ENCODE data around the gene TPST2.

The TPST2 gene

DNA sequence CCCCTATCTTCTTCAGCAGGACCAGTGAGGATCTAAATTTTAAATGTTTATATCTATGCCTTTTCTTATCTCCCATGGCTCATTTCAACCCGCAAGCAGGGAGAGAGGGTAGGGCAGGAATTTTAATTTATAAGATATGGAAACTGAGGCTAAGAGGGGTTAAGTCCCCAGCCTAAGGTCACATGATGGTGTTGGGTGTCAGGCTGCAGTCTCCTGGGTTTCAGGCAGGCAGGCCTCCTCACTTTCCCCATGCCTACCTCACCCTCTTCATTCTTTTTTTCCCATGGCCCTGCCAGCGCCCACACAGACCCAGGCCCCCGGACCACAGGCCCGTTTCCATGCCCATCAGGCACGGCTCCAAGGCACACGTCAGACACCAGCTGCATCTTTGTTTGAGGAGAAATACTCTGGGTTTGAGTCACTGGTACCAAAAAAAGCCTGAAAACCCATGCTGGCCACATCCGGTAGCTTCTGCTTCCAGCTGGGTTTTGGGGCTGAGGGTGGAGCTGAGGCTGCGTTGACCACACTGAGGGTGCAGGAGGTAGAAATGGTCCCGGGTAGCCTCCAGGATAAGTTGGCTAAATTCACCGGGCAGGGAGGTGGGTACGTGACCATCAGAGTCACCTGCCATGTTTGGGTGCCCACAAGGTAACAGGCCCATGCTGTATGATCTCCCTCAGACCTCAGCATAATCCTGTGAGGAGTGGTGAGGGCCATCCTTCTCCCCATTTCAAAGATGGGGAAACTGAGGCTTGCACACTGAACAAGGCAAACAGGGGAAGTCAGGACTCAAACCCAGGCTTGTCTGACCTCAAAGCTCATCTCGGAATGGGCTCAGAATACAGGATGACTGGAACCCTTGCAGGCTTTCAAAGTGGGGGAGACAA is 20.4 kb upstream of the TPST2 start:
- no peak for DNase-seq

DNA sequence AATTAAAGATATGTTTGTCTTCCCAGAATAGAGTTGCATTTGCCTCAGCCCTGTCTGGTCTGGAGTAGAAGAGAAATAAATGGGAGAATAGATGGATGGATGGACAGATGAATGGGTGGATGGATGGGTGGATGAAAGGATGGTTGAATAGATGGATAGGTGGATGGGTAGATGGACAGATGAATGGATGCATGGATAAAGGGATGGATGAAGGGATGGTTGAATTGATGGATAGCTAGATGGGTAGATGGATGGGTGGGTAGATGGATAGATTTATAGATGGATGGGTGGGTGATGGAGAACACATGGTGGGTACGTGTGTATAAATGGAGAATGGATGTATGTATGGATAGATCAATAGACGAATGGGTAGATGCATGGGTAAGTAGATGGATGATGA is 19.4 kb upstream of the TPST2 start:
- no peak for DNase-seq

DNA sequence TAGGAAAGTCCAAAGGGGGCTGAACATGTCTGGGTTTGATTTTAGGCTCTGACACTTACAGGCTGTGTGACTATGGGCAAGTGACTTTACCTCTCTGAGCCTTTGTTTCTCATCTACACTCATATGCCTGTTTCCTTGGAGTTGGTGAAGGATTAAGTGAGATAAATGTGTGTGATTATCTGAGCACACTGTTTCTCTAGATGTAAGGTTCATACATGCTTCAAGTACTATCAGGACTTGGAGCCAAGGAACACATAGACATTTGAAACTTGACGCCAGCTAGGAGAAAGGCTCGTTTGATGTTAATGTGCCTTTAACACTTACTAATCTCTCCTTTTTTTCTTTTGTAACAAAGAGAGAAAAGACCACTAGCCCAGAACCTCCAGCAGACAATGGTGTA is 18.2 kb upstream of the TPST2 start:
- no peak for DNase-seq

DNA sequence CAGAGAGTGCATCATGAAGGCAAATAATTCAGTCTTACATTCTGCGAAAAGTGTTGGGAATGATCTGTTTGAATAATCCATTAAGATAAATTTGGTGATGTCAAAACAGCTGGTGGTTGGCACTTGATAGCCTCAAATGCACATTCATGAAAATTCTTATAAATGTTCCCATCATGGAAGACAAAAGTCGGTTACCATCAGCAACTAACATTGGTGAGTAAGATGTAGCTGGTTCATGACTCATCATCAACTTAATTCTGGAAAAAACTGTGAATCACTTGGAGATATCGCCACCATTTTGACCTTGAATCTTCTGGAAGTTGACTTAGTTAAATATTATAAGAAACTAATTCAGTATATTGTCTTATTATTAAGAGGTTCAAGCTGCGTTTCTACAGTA is 16.7 kb upstream of the TPST2 start:
- DNase-seq, result no peak

DNA sequence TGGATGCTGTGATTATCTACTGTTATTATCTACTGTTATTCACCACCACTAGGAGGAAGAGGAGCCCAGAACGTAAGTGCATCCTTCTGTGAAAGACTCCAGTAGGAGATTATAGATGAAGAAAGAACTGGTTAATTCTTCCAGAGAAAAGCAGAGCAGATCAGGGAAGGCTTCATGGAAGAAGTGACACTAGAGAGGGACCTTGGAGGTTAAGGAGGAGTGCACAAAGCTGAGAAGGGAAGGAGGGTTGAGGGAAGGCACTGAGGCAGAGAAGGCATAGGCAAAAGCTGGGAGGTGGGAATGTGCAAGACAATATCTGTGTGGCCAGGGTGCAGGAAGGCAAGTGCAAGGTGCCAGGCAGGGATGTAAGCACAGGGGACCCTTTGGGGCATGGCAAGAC is 14.4 kb upstream of the TPST2 start:
- no peak for DNase-seq

DNA sequence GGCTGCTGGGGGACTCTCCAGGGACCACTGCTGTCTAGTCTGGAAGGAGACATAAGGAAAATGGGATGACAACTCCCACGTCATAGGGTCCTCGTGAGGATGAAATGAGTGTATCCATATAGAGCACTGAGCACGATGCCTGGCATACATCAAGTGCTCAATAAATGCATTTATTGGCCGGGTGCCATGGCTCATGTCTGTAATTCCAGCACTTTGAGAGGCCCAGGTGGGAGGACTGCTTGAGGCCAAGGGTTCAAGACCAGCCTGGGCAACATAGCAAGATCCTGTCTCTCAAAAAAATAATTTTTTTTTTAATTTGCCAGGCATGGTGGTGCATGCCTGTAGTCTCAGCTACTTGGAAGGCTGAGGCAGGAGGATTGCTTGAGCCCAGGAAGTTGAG is 12.2 kb upstream of the TPST2 start:
- no peak for DNase-seq

DNA sequence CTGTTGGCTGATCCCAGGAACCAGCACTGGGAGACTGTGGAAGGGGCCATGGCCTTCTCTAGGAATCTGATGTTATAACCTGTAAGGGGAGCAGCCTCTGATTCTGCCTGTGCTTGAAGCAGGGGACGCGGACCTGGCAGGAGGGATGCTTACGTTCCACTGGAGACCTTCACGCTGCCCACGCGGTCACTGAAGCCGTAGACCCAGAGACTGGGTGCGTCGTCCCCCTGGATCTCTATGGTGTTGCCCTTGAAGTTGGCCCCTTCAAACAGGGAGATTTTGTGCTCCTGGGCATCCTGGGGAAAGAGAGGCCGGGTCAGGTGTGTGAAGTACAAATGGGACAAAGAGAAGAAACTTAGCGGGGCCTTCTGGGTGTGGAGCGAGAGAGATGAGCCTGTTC is 11.8 kb upstream of the TPST2 start:
- DNase-seq, result no peak

DNA sequence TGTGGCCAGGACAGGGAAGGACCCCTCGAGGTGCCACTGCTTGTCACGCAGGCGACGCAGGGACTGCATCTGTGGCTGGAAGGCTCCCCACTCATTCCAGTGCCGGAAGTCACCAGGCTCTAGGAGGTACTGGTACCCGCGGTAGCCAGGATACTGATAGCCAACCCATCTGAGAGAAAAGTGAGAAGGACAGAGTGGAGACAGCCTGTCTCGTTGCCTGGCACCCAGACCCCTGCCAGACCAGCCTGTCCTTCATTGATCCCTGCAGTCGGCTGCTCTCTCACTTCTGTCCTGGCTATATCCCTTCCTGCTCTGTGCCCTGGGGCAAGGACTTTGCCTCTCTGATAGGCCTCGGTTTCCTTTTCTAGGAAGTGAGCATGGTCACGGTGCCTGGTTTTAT is 9.6 kb upstream of the TPST2 start:
- no peak for DNase-seq

DNA sequence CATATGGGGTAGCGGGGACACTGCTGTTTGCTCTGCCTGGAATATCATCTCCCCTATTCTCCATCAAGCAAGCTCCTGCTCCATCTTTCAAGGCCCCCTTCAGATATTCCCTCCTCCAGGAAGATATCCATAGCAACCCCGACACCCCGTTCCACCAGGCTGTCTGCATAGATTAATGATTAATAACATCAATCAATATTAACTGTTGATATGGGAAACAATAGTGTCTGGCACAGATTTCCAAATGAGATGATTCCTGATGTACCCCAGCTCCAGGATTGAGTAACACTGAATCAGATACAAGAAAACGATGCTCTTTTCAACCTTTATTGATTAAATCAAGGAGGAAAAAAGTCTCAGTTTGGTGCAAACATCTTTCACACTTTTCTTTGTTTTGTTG is 7.5 kb upstream of the TPST2 start:
- no peak for DNase-seq

DNA sequence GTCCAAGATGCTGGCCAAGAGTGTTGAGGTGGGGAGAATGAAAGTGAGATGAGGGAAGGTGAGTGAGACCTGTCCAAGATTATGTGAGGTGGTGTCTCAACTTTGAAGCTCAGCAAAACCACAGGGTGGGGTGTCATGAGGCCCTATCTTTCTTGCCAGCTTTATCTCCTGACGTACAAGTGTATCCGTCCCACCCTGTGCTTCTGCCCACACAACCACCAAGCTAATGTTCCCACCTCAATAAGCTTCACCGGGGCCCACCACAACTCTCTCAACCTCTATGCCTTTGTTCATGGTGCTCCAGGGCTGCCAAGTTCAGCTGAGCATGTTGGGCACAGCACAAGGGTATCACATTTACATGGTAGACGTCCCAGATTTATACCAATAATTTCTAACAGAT is 7.1 kb upstream of the TPST2 start:
- DNase-seq, result no peak

DNA sequence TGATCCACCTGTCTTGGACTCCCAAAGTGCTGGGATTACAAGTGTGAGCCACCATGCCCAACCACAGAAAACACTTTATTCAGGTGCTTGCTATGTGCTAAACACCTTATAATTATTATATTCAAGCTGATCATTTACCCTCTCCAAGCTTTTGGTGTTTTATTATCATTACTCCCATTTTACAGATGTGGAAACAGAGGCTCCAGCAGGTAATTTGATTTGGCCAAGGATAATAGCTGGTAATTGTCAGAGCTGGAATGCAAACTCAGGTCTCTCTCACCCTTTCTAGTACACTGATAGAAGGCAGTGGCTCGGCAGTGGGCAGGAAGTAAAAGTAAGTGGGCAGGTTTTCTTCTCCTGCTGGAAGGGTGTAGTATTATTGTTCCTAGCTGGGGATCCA is 3.8 kb upstream of the TPST2 start:
- DNase-seq, result no peak

DNA sequence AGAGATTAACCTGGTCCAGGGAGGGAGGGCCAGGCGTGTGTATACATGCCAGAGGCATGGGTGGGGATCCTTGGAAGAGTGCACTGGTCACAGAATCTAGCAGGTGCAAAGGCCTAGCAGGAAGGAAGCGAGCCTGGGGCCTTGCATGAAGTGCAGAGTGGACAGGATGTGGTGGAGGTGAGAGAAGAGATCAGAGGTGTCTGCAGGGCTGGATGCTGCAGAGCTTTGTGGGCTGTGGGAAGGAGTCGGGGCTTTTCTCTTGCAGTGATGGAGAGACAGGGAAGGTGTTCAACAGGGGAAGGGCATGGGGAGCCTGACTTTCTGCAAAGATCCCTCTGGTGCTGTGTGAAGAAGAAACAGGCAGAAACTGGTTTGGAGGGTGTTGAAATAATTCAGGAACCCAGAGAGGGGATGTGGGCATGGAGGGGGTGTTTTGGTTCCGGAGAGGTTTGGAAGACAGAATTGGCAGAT is 2.5 kb upstream of the TPST2 start:
- no peak for DNase-seq

DNA sequence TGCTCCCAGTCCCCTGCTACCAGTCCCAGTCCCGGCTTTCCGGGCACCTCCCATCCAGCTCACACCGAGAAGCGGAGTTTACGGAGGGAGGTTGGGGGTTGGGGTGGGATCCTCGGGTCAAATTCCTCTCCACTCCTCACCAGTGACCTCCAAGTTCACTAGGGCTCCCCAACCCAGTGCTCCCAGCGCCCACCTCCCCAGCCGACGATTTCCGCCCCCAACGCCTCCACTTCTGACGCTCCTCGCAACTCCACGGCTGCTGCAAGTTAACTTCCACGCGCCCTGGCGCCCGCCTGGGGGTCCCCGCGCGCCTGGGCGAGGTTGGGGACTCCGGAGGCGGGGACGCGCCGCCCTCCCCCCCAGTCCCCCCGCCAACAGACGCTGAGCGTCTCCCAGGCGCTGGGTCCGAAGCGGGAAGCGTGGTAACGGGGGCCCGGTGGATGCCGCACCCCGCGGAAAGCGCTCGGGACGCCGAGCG is 526 bp downstream of the TPST2 start:
- DNase-seq, result no peak

DNA sequence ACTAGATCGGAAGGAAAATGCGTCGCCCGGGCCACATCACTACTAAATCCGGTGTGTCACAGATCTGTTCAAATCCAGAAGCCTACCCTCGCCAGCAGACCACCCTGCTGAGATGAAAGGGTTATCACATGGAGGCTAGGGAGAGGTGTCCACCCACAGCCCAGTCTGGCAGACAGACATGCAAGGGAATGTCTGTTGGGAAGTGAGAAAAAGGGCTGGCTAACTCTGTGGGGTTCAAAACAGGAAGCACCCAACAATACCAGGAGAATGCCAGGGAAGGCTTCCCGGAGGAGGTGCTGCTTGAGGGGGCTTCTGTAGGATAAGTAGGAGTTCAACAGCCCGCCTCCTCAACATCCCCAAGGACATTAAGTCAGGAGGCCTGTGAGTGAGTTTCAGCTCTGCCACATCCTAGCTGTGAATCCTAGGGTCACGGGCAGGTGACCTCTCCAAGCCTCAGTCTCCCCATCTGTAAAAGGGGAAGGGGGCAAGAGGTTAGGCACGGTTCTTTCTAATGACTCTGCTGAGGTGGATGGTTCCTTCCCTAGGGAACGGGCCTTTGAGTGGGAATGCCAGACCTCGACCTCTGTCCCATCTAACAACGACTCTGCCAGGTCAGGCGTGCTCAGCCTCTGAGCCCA is 1.1 kb downstream of the TPST2 start:
- DNase-seq, result no peak

DNA sequence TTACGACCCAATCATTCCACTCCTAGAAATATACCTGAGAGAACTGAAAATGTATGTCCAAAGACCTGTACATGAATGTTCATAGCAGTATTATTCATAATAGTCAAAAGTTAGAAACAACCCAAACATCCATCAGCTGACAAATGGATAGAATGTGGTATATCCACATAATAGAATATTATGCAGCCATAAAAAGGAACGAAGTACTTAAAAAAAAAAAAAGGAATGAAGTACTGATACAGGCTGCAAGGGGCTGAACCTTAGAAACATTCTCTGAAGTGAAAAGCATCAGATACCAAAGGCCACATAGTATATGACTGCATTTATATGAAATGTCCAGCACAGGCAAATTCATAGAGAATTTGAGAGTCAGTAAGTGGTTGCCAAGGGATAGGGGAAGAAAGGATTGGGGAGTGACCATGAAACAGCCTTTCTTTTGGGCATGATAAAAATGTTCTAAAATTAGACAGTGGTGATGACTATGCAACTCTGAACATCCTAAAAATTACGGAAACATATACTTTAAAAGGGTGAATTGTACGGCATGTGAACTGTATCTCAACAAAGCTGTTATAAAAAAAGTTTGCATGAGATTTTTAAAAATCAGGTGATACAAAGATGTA is 1.8 kb downstream of the TPST2 start:
- DNase-seq, result no peak

DNA sequence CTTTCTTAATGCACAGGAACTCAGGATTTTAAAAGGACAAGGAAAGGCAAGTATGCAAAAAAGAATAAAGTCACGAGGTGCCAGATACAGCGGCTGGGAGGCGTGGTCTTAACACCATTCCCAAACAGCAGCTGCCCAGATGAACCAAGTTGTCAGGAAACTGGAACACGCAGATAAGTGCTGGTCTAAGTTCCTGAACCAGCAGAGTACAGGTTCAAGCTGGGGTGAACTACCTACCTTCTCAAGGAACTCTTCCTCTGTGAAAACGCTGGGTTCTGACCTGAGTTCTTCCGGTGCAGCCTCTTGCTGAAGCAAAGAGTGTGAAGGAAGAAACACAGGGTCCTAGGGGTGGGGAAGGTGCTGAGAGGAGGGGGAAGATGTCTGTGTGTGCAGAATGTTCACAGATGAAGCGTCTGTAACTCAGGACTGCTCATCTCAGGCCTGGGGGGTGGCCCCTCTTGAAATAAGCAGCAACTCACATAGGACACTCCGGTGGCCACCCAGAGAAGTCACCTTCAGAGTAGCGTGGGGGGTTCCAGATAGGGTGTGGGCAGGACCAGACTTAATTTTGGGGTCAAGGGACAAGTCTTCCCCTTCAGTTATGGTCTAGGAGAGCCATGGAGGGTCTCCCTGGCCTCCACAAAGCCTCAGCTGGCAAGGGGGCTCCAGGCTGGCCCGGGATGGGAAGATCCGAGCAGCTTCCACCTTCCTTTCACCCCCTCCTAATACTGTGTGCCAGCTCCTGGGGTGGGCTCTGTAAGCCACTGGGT is 3.2 kb downstream of the TPST2 start:
- DNase-seq, result no peak

DNA sequence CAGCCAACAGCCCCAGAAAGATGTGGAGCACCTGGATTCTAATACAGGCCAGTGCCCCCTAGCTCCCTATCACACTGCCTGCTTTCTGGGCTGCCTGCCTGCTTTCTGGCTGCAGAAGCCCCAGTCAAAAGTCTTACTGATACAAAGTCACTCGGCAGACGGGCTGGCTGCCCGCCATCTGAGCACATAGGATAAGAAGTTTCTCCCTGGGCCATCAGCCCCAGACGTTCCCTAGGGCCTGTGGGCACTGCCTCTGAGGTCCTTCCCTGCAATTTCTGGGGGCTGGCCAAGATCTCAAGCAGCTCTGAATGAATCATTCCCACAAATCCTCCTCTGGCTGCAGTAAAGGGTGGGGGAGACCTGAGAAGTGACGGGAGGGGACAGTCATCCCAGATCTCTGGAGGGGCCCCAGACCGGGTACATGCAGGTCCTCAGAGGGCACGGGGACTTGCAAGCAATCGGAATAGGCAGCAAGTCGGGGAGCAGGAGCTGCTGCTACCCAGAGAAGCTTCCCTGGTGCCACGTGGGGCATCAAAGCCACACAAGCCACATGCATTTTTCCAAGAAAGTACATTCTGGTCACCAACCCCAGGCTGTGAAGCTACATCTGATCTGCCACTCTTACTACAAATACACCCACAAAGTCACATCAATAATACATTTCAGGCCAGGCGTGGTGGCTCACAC is 4.7 kb downstream of the TPST2 start:
- DNase-seq, result no peak

DNA sequence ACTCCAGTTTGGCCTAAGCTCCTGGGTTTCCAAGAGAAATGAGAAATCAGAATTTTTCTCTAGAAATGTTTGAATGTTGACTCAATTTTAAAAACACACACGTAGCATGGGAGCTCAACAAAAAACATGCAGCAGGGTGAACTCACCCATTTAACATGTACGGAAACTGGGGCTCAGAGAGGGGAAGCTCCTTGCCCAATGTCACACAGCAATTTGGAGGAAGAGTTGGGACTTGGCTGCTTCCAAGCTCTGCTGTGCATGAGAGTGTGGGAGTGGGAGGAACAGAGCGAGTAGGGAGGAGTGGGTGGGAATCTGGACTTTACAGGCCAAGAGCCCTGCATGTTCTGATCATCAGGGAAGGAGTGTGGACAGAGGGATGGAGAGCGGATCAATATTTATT is 5.9 kb downstream of the TPST2 start:
- DNase-seq, result no peak

DNA sequence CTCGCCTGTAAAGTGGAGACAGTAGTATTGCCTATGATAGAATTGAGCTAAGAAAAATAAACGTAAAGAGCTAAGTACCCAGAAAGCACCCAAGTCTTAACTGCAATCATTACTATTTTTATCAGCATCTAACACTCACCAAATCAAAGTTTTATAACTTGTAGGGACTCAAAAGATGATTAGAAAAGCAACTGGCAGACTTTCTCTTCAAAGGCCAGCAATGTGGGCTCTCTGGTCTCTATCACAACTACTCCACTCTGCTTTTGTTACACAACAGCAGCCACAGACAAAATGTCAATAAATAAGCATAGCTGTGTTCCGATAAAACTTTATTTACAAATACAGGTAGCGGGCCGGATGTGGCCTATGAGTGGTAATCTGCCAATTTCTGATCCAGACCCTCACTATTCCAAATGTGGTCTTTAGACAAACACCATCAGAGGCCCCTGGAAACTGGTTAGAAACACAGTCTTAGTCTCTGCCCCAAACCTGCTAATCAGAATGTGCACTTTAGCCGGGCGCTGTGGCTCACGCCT is 8.2 kb downstream of the TPST2 start:
- no peak for DNase-seq

DNA sequence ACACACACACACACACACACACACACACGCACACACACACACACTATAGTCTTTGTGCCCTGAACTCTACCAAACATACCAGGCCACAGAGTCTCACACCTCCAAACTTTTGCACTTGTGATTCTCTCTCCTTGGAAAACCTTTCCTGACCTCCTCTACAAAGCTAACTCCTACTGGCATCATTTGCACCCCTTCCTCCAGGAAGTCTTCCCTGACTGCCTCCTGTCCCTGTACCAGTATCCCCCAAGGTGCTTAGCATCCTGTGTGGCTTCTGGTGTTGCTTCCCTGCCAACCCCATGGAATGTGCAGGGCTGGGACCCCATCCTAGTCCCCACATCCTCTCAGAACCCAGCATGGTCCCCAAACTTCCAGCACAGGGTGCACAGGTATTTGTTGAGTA is 8.9 kb downstream of the TPST2 start:
- no peak for DNase-seq

DNA sequence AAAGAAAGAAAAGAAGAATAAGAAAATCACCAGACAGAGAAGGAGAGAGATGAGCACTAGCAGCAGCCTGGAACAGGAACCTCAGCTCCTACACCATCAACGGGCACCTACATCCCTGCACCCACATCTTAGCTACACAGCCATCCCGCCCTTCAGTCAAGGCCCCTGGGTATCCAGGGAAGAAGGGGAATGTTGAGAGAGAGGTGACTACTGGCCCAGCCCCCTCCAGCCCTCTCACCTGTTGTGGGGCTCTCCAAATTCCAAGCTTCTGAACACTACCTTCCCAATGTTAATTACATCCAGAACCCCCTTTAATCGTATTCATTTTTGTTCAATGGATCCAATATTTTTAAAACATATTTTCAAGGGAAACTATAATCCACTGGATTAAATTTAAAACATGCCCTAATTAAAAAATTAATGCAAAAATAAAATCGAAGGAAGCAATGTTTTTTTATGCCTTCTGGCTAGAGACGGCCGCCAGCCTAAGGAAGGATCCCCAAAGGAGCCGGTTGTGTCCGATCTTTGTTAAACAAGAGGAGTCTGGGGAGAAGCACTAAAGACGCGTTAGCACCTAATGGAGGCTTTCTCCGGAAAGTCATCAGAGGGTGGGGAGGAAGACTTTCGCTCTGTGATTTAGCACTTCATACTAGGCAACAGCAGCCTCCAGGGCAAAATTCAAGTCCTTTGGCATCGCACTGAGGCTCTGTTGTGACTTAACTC is 9.5 kb downstream of the TPST2 start:
- no peak for DNase-seq
